IPS-NIHi7 (cell line): ENCODE measurements around the gene RALGAPA2.

Experiments
- DNase-seq: peaks from one replicate; pipeline ENCODE4 v3.0.0; 2012; ENCODE audit warnings: mixed read lengths; ENCODE audit errors: extremely low spot score

RALGAPA2 gene

GRCh38 chr20:20721489-20721888 is 9.0 kb upstream of the RALGAPA2 start:
- DNase-seq = no peak

- no peak for DNase-seq
These were observed 7.7 kb upstream of the RALGAPA2 start for GRCh38 chr20:20720158-20720557.

- DNase-seq = no peak
These were observed 7.0 kb upstream of the RALGAPA2 start for GRCh38 chr20:20719411-20719810.

- DNase-seq = peak; percentile 11
These were observed 861 bp upstream of the RALGAPA2 start for GRCh38 chr20:20713244-20713765.

GRCh38 chr20:20712004-20712473 is 405 bp downstream of the RALGAPA2 start:
- peak; percentile 20 for DNase-seq

GRCh38 chr20:20711413-20711812 is 1.0 kb downstream of the RALGAPA2 start:
- DNase-seq = no peak

- no peak for DNase-seq
These were observed 1.8 kb downstream of the RALGAPA2 start for GRCh38 chr20:20710443-20711315.

- no peak for DNase-seq
These were observed 2.6 kb downstream of the RALGAPA2 start for GRCh38 chr20:20709887-20710286.

- no peak for DNase-seq
These were observed 6.2 kb downstream of the RALGAPA2 start for GRCh38 chr20:20706285-20706684.

GRCh38 chr20:20702330-20703245 is 9.9 kb downstream of the RALGAPA2 start:
- no peak for DNase-seq

GRCh38 chr20:20699917-20700316 is 12.5 kb downstream of the RALGAPA2 start:
- DNase-seq = no peak

GRCh38 chr20:20699144-20699543 is 13.3 kb downstream of the RALGAPA2 start:
- no peak for DNase-seq

- no peak for DNase-seq
These were observed 15.1 kb downstream of the RALGAPA2 start for GRCh38 chr20:20697325-20697845.

GRCh38 chr20:20695250-20695816 is 17.1 kb downstream of the RALGAPA2 start:
- no peak for DNase-seq

- DNase-seq = no peak
These were observed 17.9 kb downstream of the RALGAPA2 start for GRCh38 chr20:20694591-20694990.

- no peak for DNase-seq
These were observed 19.9 kb downstream of the RALGAPA2 start for GRCh38 chr20:20692587-20692986.

- DNase-seq = no peak
These were observed 20.8 kb downstream of the RALGAPA2 start for GRCh38 chr20:20691477-20692235.

GRCh38 chr20:20690676-20691476 is 21.6 kb downstream of the RALGAPA2 start:
- no peak for DNase-seq

- no peak for DNase-seq
These were observed 25.1 kb downstream of the RALGAPA2 start for GRCh38 chr20:20687319-20687718.

GRCh38 chr20:20685635-20686034 is 26.8 kb downstream of the RALGAPA2 start:
- DNase-seq = no peak
